GM18502 (cell line): ENCODE data around the gene ZNF785.
A peak's percentile ranks its signal among the peaks of the same experiment; 100 is the strongest.
"Not testable (repeated sequence)": the region's sequence is repeated elsewhere in the genome, so short reads cannot be mapped to it uniquely, and the experiment has no call there.

Experiments used
- ATAC-seq: cut with Tn5 transposase; IDR thresholded peaks from one replicate; pipeline ENCODE4 v1.9.1; 2021; ENCODE audit warnings: mild to moderate bottlenecking; ENCODE audit not compliant: unreplicated experiment, poor library complexity

Gene ZNF785

DNA sequence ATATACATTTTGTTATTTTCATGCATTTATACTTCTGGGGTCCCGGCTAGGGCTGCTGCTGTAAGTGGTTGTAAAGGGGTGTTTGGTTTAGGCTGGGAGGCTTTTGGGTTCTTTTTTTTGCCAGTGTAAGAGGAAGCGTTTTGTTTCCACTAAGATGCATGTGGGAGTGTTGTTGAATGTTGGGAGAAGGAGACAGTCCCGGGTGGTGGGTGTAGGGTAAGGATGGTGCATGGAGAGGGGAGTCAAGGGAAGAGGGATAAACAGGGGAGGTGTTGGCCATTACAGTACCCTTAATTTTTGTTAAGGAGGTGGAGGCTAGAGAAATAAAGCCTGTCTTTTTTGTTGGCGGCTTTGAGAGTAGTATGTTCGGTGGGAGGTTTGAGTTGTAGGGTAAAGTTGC, 42.4 kb downstream of the ZNF785 start:
- ATAC-seq: no peak

DNA sequence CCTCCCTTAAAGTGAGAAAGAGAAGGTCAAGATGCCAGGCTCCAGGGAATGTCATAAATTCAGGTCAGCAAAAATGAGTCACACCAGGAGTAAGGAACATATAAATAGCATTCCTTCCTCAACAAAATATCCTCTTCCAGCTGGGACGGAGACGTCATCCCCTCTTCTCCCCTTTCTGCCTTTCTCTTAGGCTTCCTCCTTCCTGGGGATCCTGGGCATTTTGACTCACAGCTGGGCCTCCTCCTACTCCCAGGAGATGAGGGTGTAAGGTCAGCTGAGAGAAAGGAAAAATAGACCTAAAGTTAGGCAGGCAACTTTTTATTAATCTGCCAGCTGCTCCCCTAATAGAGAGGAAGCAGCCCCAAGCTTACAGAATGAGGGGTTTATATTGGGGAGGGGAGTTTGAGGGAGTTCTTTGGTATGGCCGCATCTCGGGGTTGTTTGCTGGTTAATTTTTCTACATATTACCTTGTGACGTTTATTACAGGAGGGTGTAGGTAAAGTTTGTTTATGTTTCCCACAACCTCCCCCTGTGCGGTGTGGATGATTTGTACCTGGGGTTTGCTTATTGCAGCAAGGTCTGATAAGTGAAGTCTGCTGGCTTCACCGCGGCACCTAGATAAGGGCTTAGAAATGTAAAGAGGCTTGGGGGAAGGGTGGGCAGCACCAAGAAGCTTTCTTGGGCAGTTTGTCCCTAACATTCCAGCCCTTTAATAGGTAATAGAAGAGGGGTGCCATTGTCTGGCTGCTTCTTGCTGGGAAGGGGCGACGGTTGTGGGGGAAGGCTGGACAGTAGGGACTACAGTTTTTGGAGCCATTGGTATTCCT, 43.8 kb downstream of the ZNF785 start:
- no peak for ATAC-seq

DNA sequence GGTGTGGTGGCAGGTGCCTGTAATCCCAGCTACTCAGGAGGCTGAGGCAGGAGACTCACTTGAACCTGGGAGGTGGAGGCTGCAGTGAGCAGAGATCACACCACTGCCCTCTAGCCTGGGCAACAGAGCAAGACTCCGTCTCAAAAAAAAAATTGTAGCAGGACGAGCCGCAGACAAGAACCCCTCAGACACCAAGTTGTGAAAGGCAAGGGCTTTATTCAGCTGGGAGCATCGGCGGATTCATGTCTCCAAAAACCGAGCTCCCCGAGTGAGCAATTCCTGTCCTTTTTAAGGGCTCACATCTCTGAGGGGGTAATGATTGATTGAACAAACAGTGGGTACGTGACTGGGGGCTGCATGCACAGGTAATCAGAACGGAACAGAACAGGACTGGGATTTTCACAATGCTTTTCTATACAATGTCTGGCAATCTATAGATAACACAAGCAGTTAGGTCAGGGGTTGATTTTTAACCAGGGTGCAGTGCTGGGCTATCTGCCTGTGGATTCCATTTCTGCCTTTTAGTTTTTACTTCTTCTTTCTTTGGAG, 44.5 kb downstream of the ZNF785 start:
- ATAC-seq: not testable (repeated sequence)

DNA sequence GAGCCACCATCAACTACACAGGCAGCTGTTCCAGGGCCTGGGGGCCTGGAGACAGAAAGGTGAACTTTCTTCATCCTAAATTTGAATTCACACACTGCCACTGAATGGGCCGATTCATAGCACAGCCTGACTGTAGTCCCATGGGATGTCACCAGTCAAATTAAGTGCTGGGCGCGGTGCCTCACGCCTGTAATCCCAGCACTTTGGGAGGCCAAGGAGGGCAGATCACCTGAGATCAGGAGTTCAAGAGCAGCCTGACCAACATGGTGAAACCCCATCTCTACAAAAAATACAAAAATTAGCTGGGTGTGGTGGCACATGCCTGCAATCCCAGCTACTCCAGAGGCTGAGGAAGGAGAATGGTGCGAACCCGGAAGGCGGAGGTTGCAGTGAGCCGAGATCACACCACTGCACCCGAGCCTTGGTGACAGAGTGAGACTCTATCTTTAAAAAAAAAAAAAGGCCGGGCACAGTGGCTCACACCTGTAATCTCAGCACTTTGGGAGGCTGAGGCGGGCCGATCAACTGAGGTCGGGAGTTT, 45.4 kb downstream of the ZNF785 start:
- not testable (repeated sequence) for ATAC-seq

DNA sequence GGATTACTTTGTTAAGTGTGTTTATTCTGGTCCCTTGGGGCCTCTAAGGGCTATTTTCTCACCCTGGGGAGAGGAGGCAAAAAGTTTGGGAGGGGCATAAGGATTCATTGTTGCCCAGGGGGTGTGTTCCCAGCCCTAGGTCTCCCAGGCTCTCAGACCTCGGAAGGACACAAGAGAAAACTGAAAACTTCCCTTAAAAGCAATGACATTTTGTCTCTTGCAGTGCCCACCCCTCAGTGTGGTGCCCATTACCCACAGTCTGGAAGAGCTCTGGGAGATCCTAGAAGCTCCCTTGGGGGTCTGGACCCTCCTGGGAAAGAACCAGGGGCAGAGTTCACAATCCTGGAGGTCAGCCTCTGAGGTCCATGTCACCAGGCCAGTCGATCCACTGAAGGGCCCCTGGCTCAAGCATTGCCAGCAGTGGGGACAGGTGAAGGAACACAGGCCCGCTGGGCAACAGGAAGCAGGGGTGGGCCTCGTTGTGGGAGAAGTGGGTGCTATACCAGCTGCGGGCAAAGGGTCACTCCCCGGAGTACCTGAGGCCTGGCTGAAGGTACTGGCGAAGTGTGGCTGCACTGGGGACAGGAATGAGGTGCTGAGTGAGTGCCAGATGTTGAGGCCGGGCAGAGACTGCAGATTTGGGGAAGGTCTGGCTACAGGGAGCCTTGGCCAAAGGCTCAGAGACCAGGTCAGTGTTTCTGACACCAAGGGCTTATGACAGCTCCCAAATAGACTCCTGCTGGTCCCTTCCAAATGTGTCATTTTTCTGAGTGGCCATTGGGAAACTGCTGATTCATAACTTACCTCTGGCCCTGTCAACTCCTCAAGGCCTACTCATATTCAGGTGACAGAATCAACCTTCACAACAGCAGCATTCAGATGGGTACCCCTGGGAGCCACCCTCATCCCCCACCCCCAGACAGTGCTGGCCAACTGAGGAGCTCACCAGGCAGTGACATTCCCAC, 46.2 kb downstream of the ZNF785 start:
- no peak for ATAC-seq

DNA sequence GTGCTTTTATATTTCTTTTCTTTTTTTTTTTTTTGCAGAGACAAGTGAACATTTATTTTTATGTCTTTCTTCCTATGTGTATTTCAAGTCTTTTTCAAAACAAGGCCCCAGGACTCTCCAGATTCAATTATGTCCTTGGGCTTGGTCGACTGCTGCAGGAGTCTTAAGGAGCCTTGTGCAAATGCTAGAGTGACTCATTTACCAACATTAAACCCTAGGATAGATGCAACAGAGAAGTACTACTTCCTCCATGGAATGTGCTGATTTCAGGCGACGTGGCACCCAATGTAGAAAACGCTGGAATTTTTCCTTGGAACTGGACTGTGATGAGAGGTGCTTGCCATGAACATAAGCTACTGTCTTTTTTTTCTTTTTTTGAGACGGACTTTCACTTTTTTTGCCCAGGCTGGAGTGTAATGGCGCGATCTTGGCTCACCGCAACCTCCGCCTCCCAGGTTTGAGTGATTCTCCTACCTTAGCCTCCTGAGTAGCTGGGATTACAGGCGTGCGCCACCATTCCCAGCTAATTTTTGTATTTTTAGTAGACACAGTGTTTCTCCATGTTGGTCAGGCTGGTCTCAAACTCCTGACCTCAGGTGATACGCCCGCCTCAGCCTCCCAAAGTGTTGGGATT, 49.0 kb downstream of the ZNF785 start:
- ATAC-seq: not testable (repeated sequence)

DNA sequence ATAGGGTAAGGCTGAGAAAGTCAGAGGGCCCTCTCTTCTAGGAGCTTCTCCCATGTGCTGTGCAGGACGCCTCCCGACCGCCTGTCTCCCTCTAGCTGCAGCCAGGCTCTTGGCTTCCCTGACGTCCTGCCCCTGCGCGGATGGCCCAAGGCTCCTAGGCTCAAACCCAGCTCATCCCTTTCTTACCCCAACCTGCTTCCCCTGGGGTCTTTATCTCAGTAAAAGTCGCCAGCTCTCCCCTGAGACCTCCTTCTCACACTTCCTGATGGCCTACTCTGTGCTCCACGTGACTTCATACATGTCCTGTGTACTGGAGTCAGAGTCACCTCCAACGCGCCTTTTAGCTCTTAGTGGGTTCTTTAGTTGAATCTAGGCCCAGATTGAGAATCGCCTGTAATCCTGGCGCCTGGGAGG, 49.7 kb downstream of the ZNF785 start:
- ATAC-seq: no peak

DNA sequence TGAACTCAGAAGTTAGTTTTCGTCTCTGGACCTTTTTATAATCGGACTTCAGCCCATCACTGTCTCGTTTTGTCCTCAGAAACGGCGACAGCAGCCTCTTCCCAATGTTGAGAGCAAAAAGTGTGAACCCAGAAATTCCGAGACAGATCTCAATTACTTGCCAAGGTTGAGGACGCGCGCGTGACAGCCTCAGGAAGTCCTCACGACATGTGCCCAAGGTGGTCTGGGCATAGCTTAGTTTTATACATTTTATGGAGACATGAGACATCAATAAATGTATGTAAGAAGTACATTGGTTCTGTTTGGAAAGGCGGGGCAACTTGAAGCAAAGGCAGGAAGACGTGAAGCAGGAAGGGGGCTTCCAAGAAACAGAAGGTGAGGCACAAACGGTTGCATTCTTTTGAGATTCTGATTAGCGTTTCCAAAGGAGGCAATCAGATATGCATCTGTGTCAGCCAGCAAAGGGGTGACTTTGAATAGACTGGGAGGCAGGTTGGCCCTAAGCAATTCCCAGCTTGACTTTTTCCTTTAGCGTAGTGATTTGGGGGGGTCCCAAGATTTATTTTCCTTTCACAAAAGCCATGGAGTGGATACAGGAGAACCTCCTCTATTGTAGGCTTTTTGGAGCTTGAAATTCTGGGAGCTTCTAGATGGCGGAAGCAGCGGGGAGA, 50.3 kb downstream of the ZNF785 start:
- no peak for ATAC-seq

DNA sequence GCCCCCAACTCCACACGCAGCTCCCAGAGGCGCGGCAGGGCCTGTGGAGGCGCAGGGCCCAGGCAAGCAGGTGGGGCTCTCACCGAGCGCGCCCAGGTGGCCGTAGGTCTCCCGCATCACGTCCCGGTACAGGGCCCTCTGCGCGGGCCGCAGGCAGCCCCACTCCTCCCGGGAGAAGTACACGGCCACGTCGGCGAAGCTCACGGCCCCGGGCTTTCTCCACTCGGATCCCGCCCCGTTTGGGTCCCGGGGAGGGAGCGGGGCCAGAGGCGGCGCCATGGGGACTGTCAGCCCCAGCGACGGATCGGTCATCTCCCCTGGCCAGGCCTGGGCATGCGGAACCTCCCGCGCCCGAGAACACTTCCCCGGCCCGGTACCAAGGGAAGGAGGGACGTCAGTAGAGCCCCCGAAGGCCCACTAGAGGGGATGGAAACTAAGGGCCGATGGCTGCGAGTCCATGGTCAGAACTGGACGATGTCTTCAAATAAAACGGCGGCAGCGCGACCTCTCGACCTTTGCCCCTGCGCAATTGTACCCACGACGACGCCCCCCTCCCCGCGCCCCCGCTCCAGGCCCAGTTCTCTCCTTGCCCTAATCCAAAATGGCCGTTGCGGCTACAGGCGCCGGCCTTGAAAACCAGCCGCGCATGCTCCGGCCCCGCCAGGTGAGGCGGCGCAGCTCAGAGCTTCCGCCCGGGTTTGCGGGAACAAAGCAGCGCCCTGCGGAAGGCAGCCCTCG, 51.0 kb downstream of the ZNF785 start, which contains the start of gene ZNF747:
Gene ZNF747, minus strand, starts transcription at position 491 of the 738 bp plus-strand sequence. Its CDS starts 179 bp downstream, at position 312.
- ATAC-seq: peak; percentile 72

DNA sequence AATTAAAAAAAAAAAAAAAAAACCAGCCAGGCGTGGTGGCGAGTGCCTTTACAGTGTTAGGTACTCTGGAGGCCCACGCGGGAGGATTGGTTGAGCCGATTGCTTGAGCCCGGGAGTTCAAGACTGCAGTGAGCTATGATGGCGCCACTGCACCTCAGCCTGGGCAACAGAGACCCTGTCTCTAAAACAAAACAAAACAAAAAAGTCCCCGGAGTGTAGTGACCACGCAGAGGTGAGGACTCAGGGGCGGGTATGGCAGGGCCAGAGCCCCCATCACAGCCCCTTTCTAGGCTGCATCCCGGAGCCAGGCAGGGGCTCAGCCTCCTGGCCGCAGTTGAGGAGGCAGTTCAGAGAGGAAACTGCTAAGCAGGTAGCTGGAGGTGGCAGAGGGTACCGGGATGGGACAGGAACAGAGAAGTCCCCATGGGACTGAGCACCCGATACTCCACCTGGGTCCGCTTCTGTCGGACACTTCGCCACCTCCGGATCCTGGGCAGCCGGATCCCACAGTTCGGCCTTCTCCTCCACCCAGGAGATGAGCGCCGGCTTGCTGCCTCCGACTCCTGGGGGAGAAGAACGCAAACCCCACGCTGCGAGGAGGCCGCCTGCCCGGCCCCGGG, 51.6 kb downstream of the ZNF785 start:
- ATAC-seq: no peak

DNA sequence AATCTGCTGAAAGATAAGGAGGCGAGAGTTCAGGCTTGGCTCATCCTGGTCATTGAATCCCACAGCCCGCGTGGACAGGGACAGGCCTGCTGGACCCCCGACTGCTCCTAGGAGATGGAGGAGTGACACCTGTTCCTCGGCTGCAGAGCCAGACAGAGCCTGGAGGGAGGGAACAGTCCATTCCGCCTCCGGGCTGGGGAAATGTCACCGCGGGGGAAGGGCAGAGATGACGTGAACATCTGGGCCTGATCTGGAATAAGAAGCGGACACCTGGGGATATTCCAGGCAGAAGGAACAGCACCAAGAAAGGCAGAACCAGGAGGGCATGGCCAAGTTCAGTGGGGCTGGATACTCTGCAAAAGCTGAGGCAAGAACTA, 52.4 kb downstream of the ZNF785 start:
- no peak for ATAC-seq

DNA sequence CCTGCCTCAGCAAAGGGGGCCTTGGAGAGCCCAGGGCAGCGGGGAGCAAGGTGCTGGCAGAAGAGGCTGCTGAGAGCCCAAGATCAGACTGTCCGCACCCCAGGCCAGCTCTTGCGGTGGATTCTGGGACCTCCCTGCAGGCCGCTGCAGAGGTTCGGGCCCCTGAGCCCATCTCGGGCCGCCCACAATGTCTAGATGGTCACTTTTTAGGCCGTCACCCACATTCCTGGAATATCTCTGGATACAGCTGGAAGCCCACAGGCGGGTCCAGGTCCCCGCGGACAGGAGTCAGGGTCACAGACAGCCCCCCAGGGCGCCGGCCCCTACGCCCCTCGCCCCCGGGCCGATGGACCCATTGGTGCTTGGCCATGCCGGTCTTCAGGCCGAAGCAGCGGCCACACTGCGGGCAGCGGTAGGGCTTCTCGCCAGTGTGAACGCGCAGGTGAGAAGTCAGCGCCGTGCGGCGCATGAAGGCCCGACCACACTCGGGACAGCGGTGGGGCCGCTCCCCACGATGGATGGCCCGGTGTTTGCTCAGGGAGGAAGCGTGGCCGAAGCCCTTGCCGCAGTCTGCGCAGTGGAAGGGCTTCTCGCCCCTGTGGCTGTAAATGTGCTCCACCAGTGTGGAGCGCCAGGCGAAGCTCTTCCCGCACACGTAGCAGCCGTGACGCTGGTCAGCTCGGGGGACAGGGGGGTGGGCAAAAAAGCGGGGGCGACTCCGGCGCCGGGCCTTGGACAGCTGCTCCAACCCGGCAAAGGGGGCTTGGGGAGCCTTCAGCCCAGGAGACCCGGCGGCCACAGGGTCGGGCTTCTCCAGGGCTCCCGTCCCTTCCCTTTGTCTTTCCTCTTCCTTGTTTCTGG, 53.0 kb downstream of the ZNF785 start:
- no peak for ATAC-seq
